Nephron progenitor cell (in vitro differentiated cells): ENCODE results near the gene RAB36.
"Not testable (repeated sequence)": the region's sequence is repeated elsewhere in the genome, so short reads cannot be mapped to it uniquely, and the experiment has no call there.

Experiments used
- DNase-seq: peaks from one replicate; pipeline ENCODE4 v3.0.0; 2021
- H3K27ac Mint-ChIP-seq: 2 replicates; pipeline ENCODE4 v1.8.0; 2021; ENCODE audit warnings: mild to moderate bottlenecking, moderate library complexity, mixed read lengths
- H3K27me3 Mint-ChIP-seq: 2 replicates; pipeline ENCODE4 v1.8.0; 2021; ENCODE audit warnings: mild to moderate bottlenecking, low read depth, mixed read lengths; ENCODE audit not compliant: poor library complexity
- H3K36me3 Mint-ChIP-seq: 2 replicates; pipeline ENCODE4 v1.8.0; 2021; ENCODE audit warnings: low read depth, mixed read lengths
- H3K4me1 Mint-ChIP-seq: 2 replicates; pipeline ENCODE4 v1.8.0; 2021; ENCODE audit warnings: mixed read lengths
- H3K4me3 Mint-ChIP-seq: 2 replicates; pipeline ENCODE4 v1.8.0; 2021; ENCODE audit warnings: mild to moderate bottlenecking, moderate library complexity, mixed read lengths
- H3K9me3 Mint-ChIP-seq: 2 replicates; pipeline ENCODE4 v1.8.0; 2021; ENCODE audit warnings: mild to moderate bottlenecking, moderate library complexity, mixed read lengths
- TF ChIP-seq, protein P1 (sequence below): fragments of 200-600 bp; sonication (generic); IDR thresholded peaks from 2 replicates; pipeline ENCODE4 v1.5.0; 2021; ENCODE audit warnings: antibody characterized with exemption

RAB36 gene

DNA sequence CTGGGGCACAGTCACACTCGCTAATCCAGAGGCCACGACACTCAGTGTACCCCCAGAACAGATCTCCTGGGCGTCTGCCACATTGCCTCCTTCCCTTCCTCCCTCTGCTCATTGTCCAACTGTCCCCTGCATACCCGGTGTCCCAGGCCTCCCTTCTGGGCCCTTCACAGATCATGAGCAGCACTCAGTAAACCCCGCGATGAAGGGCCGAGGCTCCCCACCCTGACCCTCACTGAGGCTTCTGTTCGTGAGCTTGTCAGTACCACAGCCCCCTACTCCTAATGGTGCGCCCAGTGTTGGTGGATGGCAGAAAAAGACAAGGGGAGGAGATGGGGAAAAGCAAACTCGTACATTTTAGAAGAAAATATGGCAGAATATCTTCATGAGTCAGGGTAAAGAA is 16.1 kb upstream of the RAB36 start:
- Mint-ChIP-seq H3K27me3 (peaks cover 25% of the 10 kb centered on the region), H3K4me1 (peaks cover 4% of the 10 kb centered on the region), H3K36me3 (peaks cover 4% of the 10 kb centered on the region), H3K4me3 (no peak overlapping the region), H3K27ac (no peak overlapping the region), H3K9me3 (no peaks in the 10 kb centered on the region)
- TF ChIP-seq, protein P1, sequence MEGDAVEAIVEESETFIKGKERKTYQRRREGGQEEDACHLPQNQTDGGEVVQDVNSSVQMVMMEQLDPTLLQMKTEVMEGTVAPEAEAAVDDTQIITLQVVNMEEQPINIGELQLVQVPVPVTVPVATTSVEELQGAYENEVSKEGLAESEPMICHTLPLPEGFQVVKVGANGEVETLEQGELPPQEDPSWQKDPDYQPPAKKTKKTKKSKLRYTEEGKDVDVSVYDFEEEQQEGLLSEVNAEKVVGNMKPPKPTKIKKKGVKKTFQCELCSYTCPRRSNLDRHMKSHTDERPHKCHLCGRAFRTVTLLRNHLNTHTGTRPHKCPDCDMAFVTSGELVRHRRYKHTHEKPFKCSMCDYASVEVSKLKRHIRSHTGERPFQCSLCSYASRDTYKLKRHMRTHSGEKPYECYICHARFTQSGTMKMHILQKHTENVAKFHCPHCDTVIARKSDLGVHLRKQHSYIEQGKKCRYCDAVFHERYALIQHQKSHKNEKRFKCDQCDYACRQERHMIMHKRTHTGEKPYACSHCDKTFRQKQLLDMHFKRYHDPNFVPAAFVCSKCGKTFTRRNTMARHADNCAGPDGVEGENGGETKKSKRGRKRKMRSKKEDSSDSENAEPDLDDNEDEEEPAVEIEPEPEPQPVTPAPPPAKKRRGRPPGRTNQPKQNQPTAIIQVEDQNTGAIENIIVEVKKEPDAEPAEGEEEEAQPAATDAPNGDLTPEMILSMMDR, result no peak
- no peak for DNase-seq

DNA sequence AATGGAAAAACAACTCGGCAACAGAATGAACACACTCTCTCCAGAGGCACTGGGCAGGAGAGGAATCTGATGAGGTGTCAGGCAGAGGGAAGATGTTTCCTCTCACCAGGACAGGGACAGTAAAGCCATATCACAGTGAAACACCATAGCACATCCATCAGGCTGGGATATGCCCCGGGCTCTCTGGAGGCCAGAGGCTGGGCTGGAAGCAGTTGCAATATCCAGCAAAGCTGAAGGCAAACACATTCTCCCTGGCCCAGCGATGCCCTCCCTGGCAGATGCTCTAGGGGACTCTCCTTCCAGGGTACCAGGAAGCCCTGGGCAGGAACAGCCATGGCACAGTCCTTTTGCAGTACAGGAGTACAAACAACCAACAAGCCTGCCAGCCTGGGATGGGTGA is 14.6 kb upstream of the RAB36 start:
- no peak overlapping the region for H3K4me3 Mint-ChIP-seq
- DNase-seq, result no peak
- H3K27me3 Mint-ChIP-seq, result peaks cover 25% of the 10 kb centered on the region
- peaks cover 4% of the 10 kb centered on the region for H3K4me1 Mint-ChIP-seq
- H3K9me3 Mint-ChIP-seq, result no peaks in the 10 kb centered on the region
- no peak overlapping the region for H3K27ac Mint-ChIP-seq
- no peaks in the 10 kb centered on the region for H3K36me3 Mint-ChIP-seq
- TF ChIP-seq, protein P1, result no peak

DNA sequence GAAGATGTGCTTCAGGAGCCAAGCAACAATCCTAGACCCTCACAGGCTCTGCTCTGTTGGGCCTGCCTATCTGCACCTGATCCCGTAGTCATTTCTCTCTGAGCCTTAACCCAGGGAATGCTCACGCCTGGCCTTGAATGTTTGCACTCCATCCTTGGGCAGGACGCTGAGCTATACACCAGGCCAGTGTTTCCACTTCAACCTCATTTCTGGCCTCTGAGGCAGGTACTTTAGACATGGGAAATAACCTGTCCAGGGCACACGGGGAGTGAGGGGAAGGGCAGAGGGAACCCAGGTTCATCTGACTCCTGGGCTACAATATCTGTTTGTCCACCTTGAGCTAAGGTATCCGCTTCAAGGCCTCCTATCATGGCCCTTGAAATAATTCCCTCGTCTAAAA is 13.3 kb upstream of the RAB36 start:
- Mint-ChIP-seq H3K4me3 (no peak overlapping the region), H3K36me3 (no peaks in the 10 kb centered on the region)

DNA sequence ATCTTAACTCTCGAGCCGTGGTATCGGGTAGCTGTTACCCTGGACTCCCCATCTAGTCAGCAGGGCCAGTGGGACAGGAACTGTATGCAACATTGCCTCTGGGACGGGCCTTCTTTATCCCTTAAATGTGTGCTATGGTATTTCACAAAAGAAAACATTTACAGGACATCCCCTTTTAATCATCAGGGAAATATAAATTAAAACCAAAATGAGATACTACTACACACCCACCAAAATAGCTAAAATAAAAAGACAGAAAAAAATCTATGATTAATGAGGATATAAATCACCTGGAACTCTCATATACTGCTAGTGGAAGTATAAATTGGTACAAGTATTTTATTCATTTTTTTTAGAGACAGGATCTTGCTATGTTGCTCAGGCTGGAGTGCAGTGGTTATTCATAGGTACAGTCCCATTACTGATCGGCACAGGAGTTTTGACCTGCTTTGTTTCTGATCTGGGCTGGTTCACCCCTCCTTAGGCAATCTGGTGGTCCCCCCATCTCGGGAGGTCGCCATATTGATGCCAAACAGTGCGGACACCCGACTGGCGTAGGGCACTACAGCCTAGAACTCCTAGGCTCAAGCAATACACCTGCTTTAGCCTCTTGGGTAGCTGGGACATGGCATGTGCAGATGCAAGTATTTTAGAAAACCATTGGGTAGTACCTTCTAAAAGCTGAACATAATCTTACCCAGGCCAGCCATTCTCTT is 12.7 kb upstream of the RAB36 start:
- H3K4me1 Mint-ChIP-seq, result peaks cover 5% of the 10 kb centered on the region
- H3K36me3 Mint-ChIP-seq, result no peaks in the 10 kb centered on the region
- no peak overlapping the region for H3K4me3 Mint-ChIP-seq
- TF ChIP-seq, protein P1, result no peak
- H3K27ac Mint-ChIP-seq, result no peak overlapping the region
- H3K9me3 Mint-ChIP-seq, result no peaks in the 10 kb centered on the region
- DNase-seq, result no peak
- H3K27me3 Mint-ChIP-seq, result peaks cover 21% of the 10 kb centered on the region

More for the DNA sequence above, 13.3 kb upstream of the RAB36 start:
- Mint-ChIP-seq H3K27ac (no peak overlapping the region), H3K27me3 (peaks cover 21% of the 10 kb centered on the region), H3K4me1 (peaks cover 4% of the 10 kb centered on the region), H3K9me3 (no peaks in the 10 kb centered on the region)
- TF ChIP-seq, protein P1, result no peak
- no peak for DNase-seq

DNA sequence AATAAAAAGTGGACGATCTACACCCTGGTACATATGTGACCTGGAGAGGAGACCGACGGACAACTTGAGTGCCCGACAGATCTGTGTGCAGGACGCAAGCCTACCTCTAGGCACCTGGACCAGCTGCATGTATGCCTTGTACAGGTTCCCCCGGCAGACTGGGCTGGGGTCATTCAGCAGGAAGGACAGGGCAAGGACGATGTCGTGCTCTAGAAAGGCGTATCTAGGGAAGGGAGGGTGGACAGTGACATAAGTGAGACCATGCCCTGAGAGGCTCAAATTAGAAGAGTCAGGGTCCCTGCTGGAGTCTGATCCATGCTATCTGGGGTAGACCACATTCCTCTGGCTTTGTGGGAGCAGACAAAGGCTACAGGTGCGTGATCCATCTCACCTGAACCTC is 11.4 kb upstream of the RAB36 start:
- no peak for DNase-seq
- H3K36me3 Mint-ChIP-seq, result no peaks in the 10 kb centered on the region
- no peaks in the 10 kb centered on the region for H3K9me3 Mint-ChIP-seq
- TF ChIP-seq, protein P1, result no peak
- H3K27me3 Mint-ChIP-seq, result peaks cover 13% of the 10 kb centered on the region
- no peak overlapping the region for H3K4me3 Mint-ChIP-seq
- H3K4me1 Mint-ChIP-seq, result peaks cover 15% of the 10 kb centered on the region
- H3K27ac Mint-ChIP-seq, result no peak overlapping the region

DNA sequence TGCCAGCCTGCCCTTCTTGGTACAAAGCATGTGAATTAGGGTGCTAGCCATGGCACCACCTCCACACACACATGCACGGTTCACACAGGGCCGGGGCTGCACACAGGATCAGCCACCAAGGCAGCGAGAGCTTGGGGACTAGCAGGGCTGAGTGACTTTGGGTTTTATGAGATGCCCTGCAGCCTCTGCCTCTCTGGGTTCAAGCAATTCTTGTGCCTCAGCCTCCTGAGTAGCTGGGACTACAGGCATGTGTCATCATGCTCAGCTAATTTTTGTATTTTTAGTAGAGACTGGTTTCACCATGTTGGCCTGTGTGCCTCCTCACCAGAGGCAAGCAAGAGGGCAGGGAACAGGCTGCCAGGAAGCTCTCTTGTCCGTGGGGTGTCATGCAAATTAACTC is 8.3 kb upstream of the RAB36 start:
- not testable (repeated sequence) for H3K27ac Mint-ChIP-seq

More for the DNA sequence above, 8.3 kb upstream of the RAB36 start:
- H3K36me3 Mint-ChIP-seq, H3K4me3 Mint-ChIP-seq, H3K9me3 Mint-ChIP-seq, H3K27me3 Mint-ChIP-seq, DNase-seq: not testable (repeated sequence)
- peaks cover 28% of the 10 kb centered on the region for H3K4me1 Mint-ChIP-seq
